GM21515 (cell line): ENCODE data around the gene BMPER.

Experiments used
- ATAC-seq: cut with Tn5 transposase; IDR thresholded peaks from one replicate; pipeline ENCODE4 v1.9.1; 2021; ENCODE audit not compliant: unreplicated experiment

Gene BMPER

GRCh38 chr7:34130558-34131295, 225.4 kb downstream of the BMPER start:
- no peak for ATAC-seq

- no peak for ATAC-seq
Observed at GRCh38 chr7:34131371-34131770, 226.0 kb downstream of the BMPER start.

GRCh38 chr7:34133356-34133982, 228.1 kb downstream of the BMPER start:
- no peak for ATAC-seq

GRCh38 chr7:34133983-34134782, 228.8 kb downstream of the BMPER start:
- ATAC-seq = no peak

- no peak for ATAC-seq
Observed at GRCh38 chr7:34135924-34136323, 230.6 kb downstream of the BMPER start.

- ATAC-seq = no peak
Observed at GRCh38 chr7:34136698-34137097, 231.4 kb downstream of the BMPER start.

GRCh38 chr7:34137176-34137575, 231.8 kb downstream of the BMPER start:
- ATAC-seq = no peak

GRCh38 chr7:34138483-34138882, 233.1 kb downstream of the BMPER start:
- ATAC-seq = no peak

- ATAC-seq = no peak
Observed at GRCh38 chr7:34139086-34139485, 233.7 kb downstream of the BMPER start.

GRCh38 chr7:34140066-34140465, 234.7 kb downstream of the BMPER start:
- no peak for ATAC-seq

- no peak for ATAC-seq
Observed at GRCh38 chr7:34143402-34143801, 238.1 kb downstream of the BMPER start.

GRCh38 chr7:34145603-34146002, 240.3 kb downstream of the BMPER start:
- ATAC-seq = no peak

- ATAC-seq = no peak
Observed at GRCh38 chr7:34153656-34154270, 248.4 kb downstream of the BMPER start.

GRCh38 chr7:34155220-34155908, 250.0 kb downstream of the BMPER start:
- ATAC-seq = no peak

GRCh38 chr7:34156336-34156735, 251.0 kb downstream of the BMPER start:
- no peak for ATAC-seq

GRCh38 chr7:34157137-34157536, 251.8 kb downstream of the BMPER start:
- ATAC-seq = no peak

- no peak for ATAC-seq
Observed at GRCh38 chr7:34158368-34159153, 253.2 kb downstream of the BMPER start.

- ATAC-seq = no peak
Observed at GRCh38 chr7:34160261-34160752, 255.0 kb downstream of the BMPER start.

- ATAC-seq = no peak
Observed at GRCh38 chr7:34162027-34162565, 256.8 kb downstream of the BMPER start.

GRCh38 chr7:34162677-34163076, 257.3 kb downstream of the BMPER start:
- ATAC-seq = no peak
